Spleen (tissue), 11 donors: ENCODE results near the gene FBLN7. TPM values are rescaled to one million over a fixed set of nuclear protein-coding genes. Genes with fewer than 3 reads are reported as not detected.

Experiments
- DNase-seq: peaks from one replicate; pipeline ENCODE4 v3.0.0-alpha.2; 2020
- H3K27ac ChIP-seq, 8 donors: fragments of 200-600 bp; sonication (generic) in 7 of 8; 1 replicate in 4 of 8; 2 replicates in 4 of 8; pipeline versions ENCODE4 v1.5.0 to v1.8.0; 2016 to 2021; ENCODE audit warnings: inconsistent platforms in 4 of 8, mild to moderate bottlenecking in 4 of 8, moderate library complexity in 1 of 8
- H3K27me3 ChIP-seq, 7 donors: fragments of 200-600 bp; sonication (generic) in 6 of 7; replicated peaks in 1 of 7; 1 replicate in 4 of 7; 2 replicates in 3 of 7; pipeline versions ENCODE4 v1.5.0 to v1.8.0; 2016 to 2021; ENCODE audit warnings: inconsistent platforms in 3 of 7, mild to moderate bottlenecking in 1 of 7
- H3K36me3 ChIP-seq, 6 donors: fragments of 200-600 bp; sonication (generic) in 5 of 6; 1 replicate in 4 of 6; 2 replicates in 2 of 6; pipeline versions ENCODE4 v1.5.0 to v1.8.0; 2016 to 2021; ENCODE audit warnings: inconsistent platforms in 2 of 6
- H3K4me1 ChIP-seq, 6 donors: fragments of 200-600 bp; sonication (generic) in 5 of 6; 1 replicate in 3 of 6; 2 replicates in 3 of 6; pipeline versions ENCODE4 v1.5.0 to v1.8.0; 2016 to 2021; ENCODE audit warnings: inconsistent platforms in 3 of 6
- H3K4me3 ChIP-seq, 8 donors: fragments of 200-600 bp; sonication (generic) in 7 of 8; 1 replicate in 4 of 8; 2 replicates in 4 of 8; pipeline versions ENCODE4 v1.5.0 to v1.8.0; 2016 to 2021; ENCODE audit warnings: inconsistent platforms in 4 of 8, mild to moderate bottlenecking in 4 of 8, moderate library complexity in 2 of 8
- H3K9me3 ChIP-seq, 8 donors: fragments of 200-600 bp; sonication (generic) in 7 of 8; 1 replicate in 4 of 8; 2 replicates in 4 of 8; pipeline versions ENCODE4 v1.5.0 to v1.8.0; 2016 to 2021; ENCODE audit warnings: inconsistent platforms in 4 of 8
- CTCF ChIP-seq, 11 experiments: fragments of 200-600 bp in 7 of 11; fragments of 450-650 bp in 4 of 11; sonication (generic) in 4 of 11; IDR thresholded peaks in 8 of 11; conservative IDR thresholded peaks in 3 of 11; 1 replicate in 7 of 11; 2 replicates in 4 of 11; pipeline versions ENCODE4 v1.4.0 to v1.8.0; 2016 to 2021; ENCODE audit warnings: antibody characterized with exemption in 11 of 11, inconsistent platforms in 4 of 11, mild to moderate bottlenecking in 1 of 11
- POLR2A ChIP-seq, 3 donors: fragments of 450-650 bp; IDR thresholded peaks; one replicate each; pipeline ENCODE4 v1.5.1; 2017; ENCODE audit warnings: antibody characterized with exemption in 3 of 3, mild to moderate bottlenecking in 1 of 3
- POLR2AphosphoS5 ChIP-seq, 3 donors: sonication (generic); formaldehyde crosslinking; IDR thresholded peaks; one replicate each; pipeline ENCODE4 v1.5.1; 2017; ENCODE audit warnings: antibody characterized with exemption in 3 of 3
- WGBS, 5 donors: extraction: QIAGEN DNeasy Blood & Tissue Kit in 3 of 5; methylation state at CpG; one replicate each; pipeline versions ENCODE4 v1.1.5 to v1.1.7; 2013 to 2018; 5-methylcytosine and 5-hydroxymethylcytosine counted together
- intact Hi-C: fragments of 100-400 bp; cut with DNase I; formaldehyde crosslinking; loops from one replicate; pipeline ENCODE4 v1.15.0; 2023; ENCODE audit warnings: low total_unique reads
- polyA plus RNA-seq, 3 donors: library from polyadenylated mRNA; stranded (reverse); fragments of 200-250 nt; gene quantifications; one replicate each; pipeline ENCODE4 v1.2.1, GENCODE V29; 2013
- total RNA-seq, 7 donors: library from RNA; depleted of rRNA in 3 of 7; stranded (reverse); fragments of >200 nt in 3 of 7; fragmentation: NEBNext Ultra II Directional in 4 of 7; extraction: Animal tissue kit (Norgen Biotek cat#: 25700) in 4 of 7; gene quantifications; one replicate each; pipeline versions ENCODE4 v1.1.0 to v1.2.1, GENCODE V29; 2016 to 2021
- donor health status: healthy with polysubstance abuse.
- donor health status: DM: no; HTN: no; CAD: no; lungs with moderate emphysema.
- donor health status: DM: no; HTN: no; CAD: no.
- donor health status: Bipolar disorder and iron deficiency.
- donor health status: healthy.
- donor health status: DM: no; HTN: no; CAD: no.
- donor health status: DM: yes; HTN: yes; CAD: no.

The FBLN7 gene
- total and polyA plus RNA-seq, 10 donors, result 1.5 to 14.5 (median 7.8) TPM

GRCh38 chr2:112093216-112093615 is 45.0 kb upstream of the FBLN7 start:
- Histone ChIP-seq H3K4me1 (peaks cover 10 to 30% (median 13%) of the 10 kb centered on the region in 6 donors), H3K27ac (peak overlapping the region in 6 of 8 donors; percentile 10 to 54 (median 25)), H3K9me3 (no peaks in the 10 kb centered on the region), H3K27me3 (no peaks in the 10 kb centered on the region), H3K4me3 (no peak overlapping the region), H3K36me3 (peaks cover 0 to 95% (median 56%) of the 10 kb centered on the region in 6 donors)
- TF ChIP-seq POLR2A (IDR thresholded peaks at IDR 0.05), result no peak
- TF ChIP-seq CTCF (IDR thresholded peaks at IDR 0.05 in 8 of 11, conservative IDR thresholded peaks at IDR 0.05 in 3 of 11), result no peak
- TF ChIP-seq POLR2AphosphoS5 (IDR thresholded peaks at IDR 0.05), result no peak
- no peak for DNase-seq
- WGBS, 5 donors, result 73 to 86% (median 79%) methylated on average over 1 of the region's 1 CpG
- intact Hi-C loops, result no loop called here

- H3K36me3 ChIP-seq, result peaks cover 0 to 95% (median 55%) of the 10 kb centered on the region in 6 donors
- TF ChIP-seq CTCF (IDR thresholded peaks at IDR 0.05 in 8 of 11, conservative IDR thresholded peaks at IDR 0.05 in 3 of 11) (no peak), POLR2A (IDR thresholded peaks at IDR 0.05) (no peak), POLR2AphosphoS5 (IDR thresholded peaks at IDR 0.05) (no peak)
- no peak overlapping the region for H3K4me3 ChIP-seq
- intact Hi-C loops, result no loop called here
- no peak for DNase-seq
- H3K27me3 ChIP-seq, result no peaks in the 10 kb centered on the region
- WGBS, 5 donors, result 80 to 91% (median 87%) methylated on average over 1 of the region's 1 CpG
- peaks cover 10 to 30% (median 13%) of the 10 kb centered on the region in 6 donors for H3K4me1 ChIP-seq
- no peak overlapping the region for H3K27ac ChIP-seq
- H3K9me3 ChIP-seq, result no peaks in the 10 kb centered on the region
These were observed 42.5 kb upstream of the FBLN7 start for GRCh38 chr2:112095681-112096080.

- no peaks in the 10 kb centered on the region for H3K9me3 ChIP-seq
- H3K36me3 ChIP-seq, result peaks cover 0 to 95% (median 54%) of the 10 kb centered on the region in 6 donors
These were observed 42.1 kb upstream of the FBLN7 start for GRCh38 chr2:112096098-112096497.

More at GRCh38 chr2:112096098-112096497, 42.1 kb upstream of the FBLN7 start:
- no peak for TF ChIP-seq CTCF (IDR thresholded peaks at IDR 0.05 in 8 of 11, conservative IDR thresholded peaks at IDR 0.05 in 3 of 11)
- TF ChIP-seq POLR2A (IDR thresholded peaks at IDR 0.05), result no peak
- no peak for TF ChIP-seq POLR2AphosphoS5 (IDR thresholded peaks at IDR 0.05)
- Histone ChIP-seq H3K4me1 (peaks cover 10 to 30% (median 13%) of the 10 kb centered on the region in 6 donors), H3K4me3 (no peak overlapping the region), H3K27ac (no peak overlapping the region), H3K27me3 (no peaks in the 10 kb centered on the region)
- intact Hi-C loops, result no loop called here
- no peak for DNase-seq
- 83 to 97% (median 89%) methylated on average over 10 of the region's 10 CpGs for WGBS, 5 donors
